Measurements from ENCODE around the gene QPCTL. TPM values are rescaled to one million over a fixed set of nuclear protein-coding genes. Genes with fewer than 3 reads are reported as not detected.

QPCTL gene
- total RNA-seq, 3 donors from 2014 or later (not counting 1 experiment from before 2014, with no cell fraction given) = 8.7 to 11.5 (median 10.0) TPM

GRCh38 chr19:45753548-45753947 is 61.1 kb downstream of the QPCTL start:
- intact Hi-C loops (cut with micrococcal nuclease) = no loop called here
- Histone ChIP-seq H3K27me3 (ENCODE audit: control insufficient read depth, insufficient read depth, low read length) (no peaks in the 10 kb centered on the region), H3K4me3 (ENCODE audit: low read length) (no peak overlapping the region), H3K27ac (ENCODE audit: low read length) (no peak overlapping the region), H3K9me3 (ENCODE audit: control insufficient read depth, insufficient read depth, low read length) (no peaks in the 10 kb centered on the region), H3K36me3 (ENCODE audit: control insufficient read depth, insufficient read depth, low read length) (no peaks in the 10 kb centered on the region), H3K4me1 (ENCODE audit: control insufficient read depth, insufficient read depth, low read length) (no peaks in the 10 kb centered on the region)
- Mint-ChIP-seq H3K27me3 (ENCODE audit: low read depth in 2 of 2) (no peaks in the 10 kb centered on the region), H3K27ac (no peak overlapping the region), H3K36me3 (no peaks in the 10 kb centered on the region), H3K4me3 (no peak overlapping the region), H3K4me1 (no peaks in the 10 kb centered on the region), H3K9me3 (no peaks in the 10 kb centered on the region)
- ATAC-seq = no peak
- 69% methylated on average over 6 of the region's 6 CpGs for WGBS (ENCODE audit: insufficient coverage)
- TF ChIP-seq, protein P1, sequence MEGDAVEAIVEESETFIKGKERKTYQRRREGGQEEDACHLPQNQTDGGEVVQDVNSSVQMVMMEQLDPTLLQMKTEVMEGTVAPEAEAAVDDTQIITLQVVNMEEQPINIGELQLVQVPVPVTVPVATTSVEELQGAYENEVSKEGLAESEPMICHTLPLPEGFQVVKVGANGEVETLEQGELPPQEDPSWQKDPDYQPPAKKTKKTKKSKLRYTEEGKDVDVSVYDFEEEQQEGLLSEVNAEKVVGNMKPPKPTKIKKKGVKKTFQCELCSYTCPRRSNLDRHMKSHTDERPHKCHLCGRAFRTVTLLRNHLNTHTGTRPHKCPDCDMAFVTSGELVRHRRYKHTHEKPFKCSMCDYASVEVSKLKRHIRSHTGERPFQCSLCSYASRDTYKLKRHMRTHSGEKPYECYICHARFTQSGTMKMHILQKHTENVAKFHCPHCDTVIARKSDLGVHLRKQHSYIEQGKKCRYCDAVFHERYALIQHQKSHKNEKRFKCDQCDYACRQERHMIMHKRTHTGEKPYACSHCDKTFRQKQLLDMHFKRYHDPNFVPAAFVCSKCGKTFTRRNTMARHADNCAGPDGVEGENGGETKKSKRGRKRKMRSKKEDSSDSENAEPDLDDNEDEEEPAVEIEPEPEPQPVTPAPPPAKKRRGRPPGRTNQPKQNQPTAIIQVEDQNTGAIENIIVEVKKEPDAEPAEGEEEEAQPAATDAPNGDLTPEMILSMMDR (IDR thresholded peaks at IDR 0.05) = no peak
- no peak for DNase-seq

Other genes starting within 250 kb of the QPCTL start
- gene FOSB, start 224.7 kb upstream of the QPCTL start, total RNA-seq = 1,000 to 10,000 TPM in 2 of 3 donors, 100 to 1,000 TPM in 1; 784 to 1,837 (median 1,121) TPM
- gene RTN2, start 195.6 kb upstream of the QPCTL start, total RNA-seq = 1 to 10 TPM; 1.9 to 5.5 (median 3.0) TPM
- gene PPM1N, start 194.2 kb upstream of the QPCTL start, total RNA-seq = 1 to 10 TPM; 5.1 to 8.3 (median 6.8) TPM
- 100 to 1,000 TPM; 192 to 244 (median 237) TPM for gene VASP, start 185.2 kb upstream of the QPCTL start, total RNA-seq
- 10 to 100 TPM in 1 of 3 donors, 1 to 10 TPM in 2; 8.2 to 10.4 (median 9.0) TPM for gene OPA3, start 107.9 kb upstream of the QPCTL start, total RNA-seq
- gene GPR4, start 90.5 kb upstream of the QPCTL start, total RNA-seq = under 1 TPM in 2 of 3 donors, not detected in 1; 0.12 to 0.13 TPM
- 100 to 1,000 TPM; 112 to 136 (median 117) TPM for gene EML2, start 53.3 kb upstream of the QPCTL start, total RNA-seq
- gene GIPR, start 24.4 kb upstream of the QPCTL start, total RNA-seq = 10 to 100 TPM; 20.7 to 24.5 (median 21.5) TPM
- gene SNRPD2, start 713 bp upstream of the QPCTL start, total RNA-seq = 100 to 1,000 TPM; 212 to 252 (median 241) TPM
- gene FBXO46, start 38.2 kb downstream of the QPCTL start, total RNA-seq = 10 to 100 TPM; 24.8 to 35.7 (median 31.1) TPM
- not detected for gene MEIOSIN, start 40.8 kb downstream of the QPCTL start, total RNA-seq
- 1 to 10 TPM; 2.1 to 3.3 (median 3.1) TPM for gene SIX5, start 76.6 kb downstream of the QPCTL start, total RNA-seq
- 10 to 100 TPM; 48.1 to 67.5 (median 49.8) TPM for gene DMPK, start 89.8 kb downstream of the QPCTL start, total RNA-seq
- 10 to 100 TPM; 66.2 to 82.1 (median 66.3) TPM for gene DMWD, start 100.2 kb downstream of the QPCTL start, total RNA-seq
- under 1 TPM; 0.18 to 0.63 (median 0.31) TPM for gene RSPH6A, start 122.6 kb downstream of the QPCTL start, total RNA-seq
- 10 to 100 TPM; 86.4 to 94.8 (median 86.7) TPM for gene SYMPK, start 170.5 kb downstream of the QPCTL start, total RNA-seq
- gene FOXA3, start 171.7 kb downstream of the QPCTL start, total RNA-seq = not detected
- gene IRF2BP1, start 193.5 kb downstream of the QPCTL start, total RNA-seq = 10 to 100 TPM; 16.1 to 20.3 (median 19.6) TPM
- gene MYPOP, start 209.9 kb downstream of the QPCTL start, total RNA-seq = 1 to 10 TPM; 7.0 to 8.4 (median 7.2) TPM
- gene NANOS2, start 222.1 kb downstream of the QPCTL start, total RNA-seq = not detected

All from natural killer cell (primary cell).